ENCODE data around the gene IL17RE.
A peak's percentile ranks its signal among the peaks of the same experiment; 100 is the strongest.
"Not testable (repeated sequence)": the region's sequence is repeated elsewhere in the genome, so short reads cannot be mapped to it uniquely, and the experiment has no call there.

IL17RE gene, protein sequence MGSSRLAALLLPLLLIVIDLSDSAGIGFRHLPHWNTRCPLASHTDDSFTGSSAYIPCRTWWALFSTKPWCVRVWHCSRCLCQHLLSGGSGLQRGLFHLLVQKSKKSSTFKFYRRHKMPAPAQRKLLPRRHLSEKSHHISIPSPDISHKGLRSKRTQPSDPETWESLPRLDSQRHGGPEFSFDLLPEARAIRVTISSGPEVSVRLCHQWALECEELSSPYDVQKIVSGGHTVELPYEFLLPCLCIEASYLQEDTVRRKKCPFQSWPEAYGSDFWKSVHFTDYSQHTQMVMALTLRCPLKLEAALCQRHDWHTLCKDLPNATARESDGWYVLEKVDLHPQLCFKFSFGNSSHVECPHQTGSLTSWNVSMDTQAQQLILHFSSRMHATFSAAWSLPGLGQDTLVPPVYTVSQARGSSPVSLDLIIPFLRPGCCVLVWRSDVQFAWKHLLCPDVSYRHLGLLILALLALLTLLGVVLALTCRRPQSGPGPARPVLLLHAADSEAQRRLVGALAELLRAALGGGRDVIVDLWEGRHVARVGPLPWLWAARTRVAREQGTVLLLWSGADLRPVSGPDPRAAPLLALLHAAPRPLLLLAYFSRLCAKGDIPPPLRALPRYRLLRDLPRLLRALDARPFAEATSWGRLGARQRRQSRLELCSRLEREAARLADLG

DNA sequence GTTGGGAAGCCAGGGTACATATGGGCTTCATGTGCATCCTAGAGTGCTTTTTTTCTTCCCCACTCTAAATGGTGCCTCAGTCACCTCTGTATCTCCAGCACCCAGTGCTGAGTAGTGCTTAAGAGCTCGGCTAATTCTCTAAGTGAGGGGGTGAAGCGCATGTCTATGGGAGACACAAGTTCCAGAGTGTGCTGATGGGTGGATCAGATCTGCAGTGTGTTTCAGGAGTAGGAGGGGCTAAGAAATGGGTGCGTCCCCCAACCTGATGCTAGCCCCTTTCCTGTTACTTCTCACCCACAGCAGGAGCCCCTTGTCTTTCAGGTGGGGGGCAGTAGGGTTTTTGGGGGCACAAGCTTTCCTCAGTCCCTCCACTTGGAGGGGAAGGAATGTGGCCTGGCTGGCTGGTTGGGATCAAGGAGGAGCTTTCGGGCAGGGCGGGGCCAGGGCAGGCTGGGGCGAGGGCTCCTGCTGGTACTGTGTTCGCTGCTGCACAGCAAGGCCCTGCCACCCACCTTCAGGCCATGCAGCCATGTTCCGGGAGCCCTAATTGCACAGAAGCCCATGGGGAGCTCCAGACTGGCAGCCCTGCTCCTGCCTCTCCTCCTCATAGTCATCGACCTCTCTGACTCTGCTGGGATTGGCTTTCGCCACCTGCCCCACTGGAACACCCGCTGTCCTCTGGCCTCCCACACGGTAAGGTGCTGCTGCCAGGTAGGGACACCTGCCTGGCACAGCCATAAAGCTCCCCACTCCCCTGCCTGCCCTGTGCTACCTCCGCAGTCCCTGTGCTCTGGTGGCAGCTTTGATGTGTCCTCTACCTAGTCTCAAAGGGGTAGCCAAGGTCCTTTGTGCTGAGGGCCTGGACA is at the start of gene IL17RE:
Gene IL17RE, plus strand, starts transcription at position 477 of the 866 bp plus-strand sequence. Its CDS starts 85 bp downstream, at position 562.
- no peak for DNase-seq

DNA sequence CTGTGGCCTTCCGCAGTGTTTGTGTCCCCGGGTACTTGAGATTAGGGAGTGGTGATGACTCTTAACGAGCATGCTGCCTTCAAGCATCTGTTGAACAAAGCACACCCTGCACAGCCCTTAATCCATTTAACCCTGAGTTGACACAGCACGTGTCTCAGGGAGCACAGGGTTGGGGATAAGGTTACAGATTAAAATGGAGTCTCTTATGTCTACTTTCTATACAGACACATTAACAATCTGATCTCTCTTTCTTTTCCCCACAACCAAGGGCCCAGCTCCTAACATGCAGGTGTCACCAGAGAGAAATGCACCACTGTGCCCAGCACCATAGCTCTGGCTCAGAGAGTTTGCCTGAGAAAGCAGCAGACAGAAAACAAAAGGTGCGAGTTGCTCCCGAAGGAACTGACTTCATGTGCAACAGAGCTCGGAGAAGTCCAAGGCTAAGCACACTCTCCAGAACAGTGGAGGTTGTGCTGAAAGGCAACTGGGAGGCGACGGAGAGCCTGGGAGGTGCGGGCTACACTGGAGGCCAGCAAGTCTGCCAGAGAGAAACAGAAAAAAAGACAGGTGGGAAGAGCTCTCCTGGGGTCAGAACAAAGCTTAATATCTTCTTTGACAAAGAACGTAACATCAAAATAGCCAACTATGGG is 48.2 kb upstream of the IL17RE start:
- DNase-seq = not testable (repeated sequence)

DNA sequence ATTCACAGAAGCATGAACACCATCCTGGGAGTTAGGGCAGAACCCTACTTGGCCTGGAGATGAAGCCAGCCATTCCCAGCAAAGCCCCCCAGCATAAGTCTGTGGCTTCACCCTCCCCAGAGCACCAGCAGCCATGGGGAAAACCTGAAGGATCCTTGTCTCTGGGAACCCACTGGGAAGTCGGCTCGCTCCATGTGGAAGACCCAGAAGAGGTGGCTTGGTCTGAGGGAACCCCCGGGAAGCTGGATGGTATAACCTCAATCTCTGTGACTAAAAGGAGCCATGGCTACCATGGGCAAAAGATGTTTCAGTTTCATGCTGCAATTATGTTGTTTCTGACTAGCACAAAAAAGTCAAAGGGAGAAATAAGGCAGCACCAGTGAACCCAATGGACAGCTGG is 47.1 kb upstream of the IL17RE start:
- no peak for DNase-seq

- DNase-seq = no peak
These were observed 43.1 kb upstream of the IL17RE start for GRCh38 chr3:9859530-9860025.

DNA sequence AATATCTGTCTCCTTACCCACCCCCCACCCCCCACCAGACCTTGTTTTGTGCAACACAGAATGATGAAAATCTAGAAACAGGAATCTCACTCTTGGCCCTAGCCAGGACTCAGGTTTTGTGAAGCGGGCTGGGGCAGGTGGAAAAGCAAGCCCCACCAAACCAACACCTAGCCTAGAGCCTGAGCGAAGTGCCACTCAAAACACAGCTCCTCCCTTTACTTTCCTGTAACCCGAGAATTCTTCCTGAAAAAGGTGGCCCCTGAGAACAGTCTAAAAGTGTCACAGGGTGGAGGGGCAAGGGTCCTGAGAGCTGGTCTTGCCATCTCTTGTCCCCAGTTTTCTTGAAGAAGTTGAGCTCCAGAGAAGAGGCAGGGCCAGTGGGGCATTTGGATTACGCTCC is 41.4 kb upstream of the IL17RE start:
- no peak for DNase-seq

DNA sequence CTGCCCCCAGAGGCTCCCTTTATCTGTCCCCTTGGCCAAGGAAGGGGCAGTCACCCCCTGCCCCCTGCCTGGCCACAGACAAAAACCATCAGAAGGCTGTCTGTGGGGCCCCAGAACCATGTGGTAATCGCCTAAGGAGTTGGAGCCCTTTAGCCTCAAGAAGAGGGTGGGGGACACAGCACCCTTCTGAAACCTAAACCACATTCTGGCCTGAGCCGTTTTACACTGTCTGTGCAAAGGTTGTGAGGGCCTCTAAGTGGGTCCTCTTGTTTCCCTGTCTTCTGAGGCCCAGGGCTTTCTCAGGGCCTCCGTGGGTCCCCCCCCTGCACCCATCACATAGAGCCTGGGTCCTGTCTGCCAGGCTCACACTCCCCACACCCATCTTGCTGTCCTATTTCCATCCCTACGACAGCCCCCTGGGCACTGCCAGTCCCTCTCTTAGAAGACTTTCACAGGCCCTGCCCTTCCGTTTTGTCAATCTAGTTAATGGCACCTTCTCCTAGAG is 41.0 kb upstream of the IL17RE start:
- DNase-seq = no peak

- DNase-seq = peak; percentile 25
These were observed 40.1 kb upstream of the IL17RE start for GRCh38 chr3:9862391-9863057.

DNA sequence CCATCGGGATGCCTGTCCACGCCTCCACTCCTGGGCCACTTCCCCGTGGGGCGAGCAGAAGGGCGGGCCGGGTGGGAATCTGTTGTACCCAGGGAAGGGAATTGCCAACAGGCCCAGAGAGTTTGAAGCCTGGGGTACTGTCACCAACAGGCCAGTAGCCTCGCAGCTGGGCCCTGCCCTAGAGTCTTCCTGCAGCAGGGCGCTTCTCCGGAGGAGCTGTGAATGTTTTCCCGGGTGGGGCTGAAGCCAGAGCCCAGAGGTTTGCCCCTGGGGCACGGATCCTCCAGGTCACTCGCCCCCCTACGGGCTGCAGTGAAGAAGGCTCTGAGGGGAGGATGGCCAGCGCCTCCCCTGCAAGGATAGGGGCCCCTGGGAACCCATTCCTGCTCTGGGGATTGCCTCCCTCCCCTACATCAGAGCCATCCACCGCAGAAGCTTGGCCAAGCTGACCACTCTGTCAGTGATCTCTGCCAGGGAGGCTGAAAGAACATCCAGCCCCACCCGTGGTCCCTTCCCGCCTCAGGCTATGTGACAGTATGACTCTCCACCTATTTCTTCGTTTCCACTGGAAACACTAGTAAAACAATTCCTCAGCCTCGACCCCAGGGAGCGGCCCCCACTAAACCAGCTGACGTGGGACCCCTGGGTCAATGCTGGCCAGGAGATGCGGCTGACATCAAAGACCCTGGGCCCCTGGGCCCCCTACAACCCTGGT is 39.4 kb upstream of the IL17RE start:
- no peak for DNase-seq

DNA sequence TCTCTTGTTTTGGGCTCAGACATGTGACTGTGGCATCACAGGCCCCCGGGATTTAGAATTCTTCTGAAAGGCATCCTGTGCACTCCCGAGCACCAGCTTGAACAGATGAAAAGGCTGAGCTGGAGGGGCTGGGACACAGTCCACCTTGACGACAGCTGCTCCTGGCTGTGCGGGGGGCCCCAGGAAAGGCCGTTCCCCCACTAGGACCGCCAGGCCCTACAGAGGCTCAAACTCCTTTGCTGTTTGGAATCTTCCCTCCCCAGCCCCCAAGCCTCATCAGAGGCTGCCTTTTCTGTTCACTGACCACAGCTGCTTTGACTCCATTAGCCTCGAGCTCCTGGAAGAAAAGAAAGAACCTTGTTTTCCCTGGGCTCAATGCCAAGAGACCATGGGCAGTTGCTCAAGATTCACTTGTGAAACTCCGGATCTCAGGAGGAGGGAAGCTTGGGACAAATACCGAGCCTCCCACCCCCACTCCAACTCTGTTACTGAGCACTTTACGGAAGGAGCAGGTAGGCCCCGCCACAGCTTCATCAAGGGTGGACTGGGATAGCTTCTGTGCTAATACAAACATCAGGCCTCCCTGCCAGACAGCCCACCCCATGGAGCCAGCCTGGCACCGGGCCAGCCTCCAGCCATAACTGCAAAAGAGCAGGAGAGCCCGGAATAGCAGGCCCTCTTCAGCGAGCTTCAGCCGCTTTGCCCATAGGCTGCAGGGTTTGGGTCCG is 38.3 kb upstream of the IL17RE start:
- DNase-seq = no peak

- DNase-seq = not testable (repeated sequence)
These were observed 37.5 kb upstream of the IL17RE start for GRCh38 chr3:9865125-9865637.

DNA sequence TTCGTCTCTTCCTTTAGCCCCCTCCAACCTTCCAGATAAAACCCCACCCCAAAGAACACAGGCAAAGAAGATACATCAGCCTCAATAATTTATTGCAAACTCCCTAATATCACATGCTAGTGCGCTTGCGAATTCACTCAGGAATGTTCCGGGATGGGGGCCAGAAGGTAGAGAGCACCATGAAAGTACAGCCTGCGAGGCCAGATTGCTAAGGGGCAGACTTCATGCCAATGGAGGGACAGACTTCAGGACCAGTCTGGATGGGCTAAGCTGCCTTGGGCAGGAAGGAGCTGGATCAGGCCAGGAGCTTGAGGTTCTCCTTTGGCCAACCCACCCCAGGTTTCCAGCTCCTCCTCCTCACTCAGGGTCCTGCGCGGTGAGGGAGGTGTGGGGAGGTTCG is 36.0 kb upstream of the IL17RE start:
- no peak for DNase-seq

DNA sequence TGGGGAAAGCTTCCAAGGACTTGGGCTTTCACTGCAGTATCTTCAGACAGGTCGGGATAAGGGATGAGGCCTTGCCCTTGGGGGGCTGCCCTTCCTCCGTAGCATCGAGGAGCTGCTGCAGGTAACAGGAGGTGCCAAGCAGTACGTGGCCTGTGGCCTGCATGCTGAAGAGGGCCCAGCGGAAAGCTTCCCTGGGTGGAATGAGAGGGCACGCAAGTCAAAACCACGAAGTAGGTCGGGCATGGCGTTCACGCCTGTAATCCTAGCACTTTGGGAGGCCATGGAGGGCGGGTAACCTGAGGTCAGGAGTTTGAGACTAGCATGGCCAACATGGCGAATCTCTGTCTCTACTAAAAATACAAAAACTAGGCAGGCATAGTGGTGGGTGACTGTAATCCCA is 35.5 kb upstream of the IL17RE start:
- no peak for DNase-seq

DNA sequence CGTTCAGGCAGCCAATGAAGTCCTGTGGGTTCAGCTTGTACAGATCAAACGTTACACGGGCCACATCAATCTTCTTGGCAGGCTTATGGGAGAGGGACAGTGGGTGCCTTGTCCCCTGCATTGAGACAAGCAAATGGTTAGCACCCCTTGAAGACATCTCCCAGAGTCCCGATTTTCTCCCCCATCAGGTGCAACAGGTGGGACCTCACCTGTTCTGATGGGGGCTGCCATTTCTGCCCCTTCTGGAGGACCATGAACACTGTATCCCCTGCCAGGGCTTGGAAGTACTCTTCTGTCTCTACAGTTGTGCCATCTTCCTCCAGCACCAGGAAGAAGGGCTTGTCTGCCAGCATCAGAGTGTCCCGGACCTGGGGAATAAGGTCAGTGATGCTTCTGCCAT is 32.7 kb upstream of the IL17RE start:
- no peak for DNase-seq

DNA sequence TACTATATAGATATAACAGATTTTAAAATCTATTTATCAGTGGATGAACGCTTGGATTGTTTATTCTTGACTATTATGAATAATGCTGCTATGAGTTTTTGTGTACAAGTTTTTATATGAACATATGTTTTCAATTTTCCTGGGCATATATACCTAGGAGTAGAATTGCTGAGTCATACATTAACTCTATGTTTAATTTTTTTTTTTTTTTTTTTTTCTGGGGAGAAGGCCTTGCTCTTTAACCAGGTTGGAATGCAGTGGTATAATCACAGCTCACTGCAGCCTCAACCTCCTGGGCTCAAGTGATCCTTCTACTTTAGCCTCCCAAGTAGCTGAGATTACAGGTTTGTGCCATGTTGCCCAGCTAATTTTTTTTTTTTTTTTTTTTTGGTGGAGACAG is 31.7 kb upstream of the IL17RE start:
- DNase-seq = no peak

DNA sequence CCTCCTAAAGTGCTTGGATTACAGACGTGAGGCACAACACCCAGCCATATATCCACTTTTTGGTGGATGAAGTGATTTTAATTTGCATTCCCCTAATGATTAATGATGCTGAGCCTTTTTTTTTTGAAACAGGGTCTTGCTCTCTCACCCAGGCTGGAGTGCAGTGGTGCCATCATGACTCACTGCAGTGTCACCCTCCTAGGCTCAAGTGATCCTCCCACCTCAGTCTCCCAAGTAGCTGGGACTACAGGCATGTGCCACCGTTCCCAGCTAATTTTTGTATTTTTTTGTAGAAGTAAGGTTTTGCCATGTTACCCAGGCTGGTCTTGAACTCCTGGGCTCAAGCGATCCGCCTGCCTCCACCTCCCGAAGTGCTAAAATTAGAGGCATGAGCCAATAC is 30.6 kb upstream of the IL17RE start:
- not testable (repeated sequence) for DNase-seq

DNA sequence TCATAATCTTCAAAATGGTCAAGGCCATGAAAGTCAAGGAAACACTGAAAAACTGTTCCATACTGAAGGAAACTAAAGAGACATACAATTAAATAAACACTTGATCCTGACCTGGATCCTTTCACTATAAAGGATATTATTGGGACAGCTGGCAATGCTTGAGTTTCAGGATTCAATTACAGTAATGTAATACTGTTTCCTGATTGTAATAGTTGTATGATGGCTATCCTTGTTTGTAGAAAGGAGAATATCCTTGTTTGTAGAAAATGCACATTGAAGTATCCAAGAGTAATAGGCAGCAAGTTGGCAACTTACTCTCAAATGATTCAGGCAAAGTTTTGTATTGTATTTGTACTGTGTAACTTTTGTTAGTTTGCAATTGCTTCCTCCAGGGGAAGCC is 27.2 kb upstream of the IL17RE start:
- DNase-seq = no peak

- not testable (repeated sequence) for DNase-seq
These were observed 26.4 kb upstream of the IL17RE start for GRCh38 chr3:9876255-9876654.

DNA sequence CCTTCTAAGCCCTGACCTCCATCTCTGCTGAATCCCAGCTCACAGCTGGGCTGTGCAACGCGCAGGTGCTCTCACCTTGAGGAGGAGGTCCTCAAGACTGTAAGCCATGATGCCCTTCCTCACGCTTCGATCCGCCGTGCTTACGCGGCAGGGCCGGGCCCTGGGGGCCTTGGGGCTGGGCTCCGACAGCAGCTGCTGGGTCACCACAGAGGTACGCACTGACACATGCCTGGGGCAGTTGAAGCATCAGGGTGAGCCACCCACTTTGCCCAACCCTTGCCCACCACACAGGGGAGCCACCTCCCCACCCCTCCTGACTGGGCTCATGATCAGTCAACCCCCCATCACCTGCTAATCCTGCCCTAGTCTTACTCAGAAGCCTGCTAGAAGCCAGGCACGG is 25.7 kb upstream of the IL17RE start:
- no peak for DNase-seq

- DNase-seq = no peak
These were observed 23.9 kb upstream of the IL17RE start for GRCh38 chr3:9878700-9879099.

DNA sequence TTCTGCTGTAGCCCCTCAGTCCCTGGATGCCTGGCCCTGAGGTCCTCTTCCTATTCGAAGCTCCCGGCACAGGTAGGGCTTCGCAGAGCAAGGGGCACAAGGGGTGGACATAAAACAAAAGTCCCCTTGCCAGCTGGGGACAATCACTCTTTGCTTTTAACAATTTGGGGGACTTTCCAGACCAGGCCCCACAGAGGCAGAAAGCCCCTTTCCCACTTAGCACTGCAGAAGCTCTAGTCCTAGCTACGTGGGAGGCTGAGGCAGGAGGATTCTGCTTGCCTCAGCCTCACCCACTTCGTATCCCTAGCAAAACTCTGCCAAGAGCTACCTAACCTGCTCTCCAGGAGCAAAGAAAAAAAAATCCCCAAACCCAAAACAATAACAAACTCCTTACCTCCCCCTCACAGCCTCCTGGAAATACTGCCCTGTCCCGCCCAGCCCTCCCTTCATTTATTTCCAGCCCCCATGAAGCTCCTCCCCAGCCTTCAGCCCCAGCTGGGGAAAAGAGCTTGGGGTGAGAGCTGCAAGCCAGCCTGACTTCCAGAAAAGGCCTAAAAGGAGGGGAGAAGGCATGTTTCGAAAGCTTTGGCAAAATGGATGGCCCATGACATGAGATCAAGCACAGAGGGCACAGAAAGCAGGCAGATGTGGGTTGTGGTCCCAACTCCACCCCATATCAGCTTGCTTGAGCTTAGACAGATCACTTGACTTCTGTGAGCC is 22.7 kb upstream of the IL17RE start, which contains the start of gene CIDEC:
Gene CIDEC, minus strand, starts transcription at position 424 of the 720 bp plus-strand sequence. CDS start 1,767 bp downstream, outside the sequence.
- no peak for DNase-seq
